Left ventricle myocardium inferior (tissue), 1 donor: Measurements from ENCODE around the gene PRKCZ. TPM values are rescaled to one million over a fixed set of nuclear protein-coding genes. Genes with fewer than 3 reads are reported as not detected.

ENCODE experiments used
- DNase-seq: peaks from one replicate; pipeline ENCODE4 v3.0.0-alpha.2; 2020
- H3K27ac ChIP-seq: fragments of 200-600 bp; replicated peaks from 2 replicates; pipeline ENCODE4 v1.8.0; 2021
- H3K27me3 ChIP-seq: fragments of 200-600 bp; 2 replicates; pipeline ENCODE4 v1.8.0; 2021; ENCODE audit warnings: low read depth
- H3K36me3 ChIP-seq: fragments of 200-600 bp; 2 replicates; pipeline ENCODE4 v1.8.0; 2021
- H3K4me1 ChIP-seq: fragments of 200-600 bp; 2 replicates; pipeline ENCODE4 v1.8.0; 2021
- H3K4me3 ChIP-seq: fragments of 200-600 bp; 2 replicates; pipeline ENCODE4 v1.8.0; 2021; ENCODE audit warnings: mild to moderate bottlenecking, moderate library complexity
- H3K9me3 ChIP-seq: fragments of 200-600 bp; replicated peaks from 2 replicates; pipeline ENCODE4 v1.8.0; 2021
- CTCF ChIP-seq: fragments of 200-600 bp; IDR thresholded peaks from 2 replicates; pipeline ENCODE4 v1.8.0; 2021; ENCODE audit warnings: antibody characterized with exemption, mild to moderate bottlenecking, borderline replicate concordance
- intact Hi-C: fragments of 100-400 bp; cut with micrococcal nuclease; formaldehyde crosslinking; loops from one replicate; pipeline ENCODE4 v1.11.0; 2022
- total RNA-seq: library from RNA; stranded (reverse); fragmentation: NEBNext Ultra II Directional; extraction: Animal tissue kit (Norgen Biotek cat#: 25700); gene quantifications from one replicate; pipeline ENCODE4 v1.2.1, GENCODE V29; 2021
- donor health status: DM: no; HTN: yes; CAD: no; lungs with severe emphysema.

The PRKCZ gene
- total RNA-seq, 1 donor from 2014 or later: 19.1 TPM

GRCh38 chr1:2228694-2229036 lies 178.5 kb downstream of the PRKCZ start:
- H3K4me1 ChIP-seq: peaks cover 60% of the 10 kb centered on the region
- peak overlapping the region; percentile 78 for H3K4me3 ChIP-seq
- intact Hi-C loops: no loop called here

DNA sequence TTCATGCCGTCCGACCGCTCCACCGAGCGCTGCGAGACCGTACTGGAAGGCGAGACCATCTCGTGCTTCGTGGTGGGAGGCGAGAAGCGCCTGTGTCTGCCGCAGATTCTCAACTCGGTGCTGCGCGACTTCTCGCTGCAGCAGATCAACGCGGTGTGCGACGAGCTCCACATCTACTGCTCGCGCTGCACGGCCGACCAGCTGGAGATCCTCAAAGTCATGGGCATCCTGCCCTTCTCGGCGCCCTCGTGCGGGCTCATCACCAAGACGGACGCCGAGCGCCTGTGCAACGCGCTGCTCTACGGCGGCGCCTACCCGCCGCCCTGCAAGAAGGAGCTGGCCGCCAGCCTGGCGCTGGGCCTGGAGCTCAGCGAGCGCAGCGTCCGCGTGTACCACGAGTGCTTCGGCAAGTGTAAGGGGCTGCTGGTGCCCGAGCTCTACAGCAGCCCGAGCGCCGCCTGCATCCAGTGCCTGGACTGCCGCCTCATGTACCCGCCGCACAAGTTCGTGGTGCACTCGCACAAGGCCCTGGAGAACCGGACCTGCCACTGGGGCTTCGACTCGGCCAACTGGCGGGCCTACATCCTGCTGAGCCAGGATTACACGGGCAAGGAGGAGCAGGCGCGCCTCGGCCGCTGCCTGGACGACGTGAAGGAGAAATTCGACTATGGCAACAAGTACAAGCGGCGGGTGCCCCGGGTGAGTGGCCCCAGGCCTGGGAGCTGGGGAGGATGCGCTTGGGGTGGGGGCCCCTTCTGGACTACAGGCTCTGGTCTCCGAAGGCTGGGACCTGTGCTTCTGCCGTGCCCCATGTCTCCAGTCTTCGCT lies 179.0 kb downstream of the PRKCZ start:
- intact Hi-C loops: no loop called here
- no peaks in the 10 kb centered on the region for H3K9me3 ChIP-seq
- H3K4me1 ChIP-seq: peaks cover 65% of the 10 kb centered on the region
- H3K4me3 ChIP-seq: peak overlapping the region; percentile 78
- peak overlapping the region; percentile 89 for H3K27ac ChIP-seq
- H3K27me3 ChIP-seq: no peaks in the 10 kb centered on the region
- peak; percentile 78 for DNase-seq
- TF ChIP-seq CTCF: peak; percentile 22
- no peaks in the 10 kb centered on the region for H3K36me3 ChIP-seq

More at GRCh38 chr1:2228694-2229036, 178.5 kb downstream of the PRKCZ start:
- Histone ChIP-seq H3K36me3 (no peaks in the 10 kb centered on the region), H3K9me3 (no peaks in the 10 kb centered on the region), H3K27ac (peak overlapping the region; percentile 89), H3K27me3 (no peaks in the 10 kb centered on the region)
- DNase-seq: no peak
- TF ChIP-seq CTCF: no peak

DNA sequence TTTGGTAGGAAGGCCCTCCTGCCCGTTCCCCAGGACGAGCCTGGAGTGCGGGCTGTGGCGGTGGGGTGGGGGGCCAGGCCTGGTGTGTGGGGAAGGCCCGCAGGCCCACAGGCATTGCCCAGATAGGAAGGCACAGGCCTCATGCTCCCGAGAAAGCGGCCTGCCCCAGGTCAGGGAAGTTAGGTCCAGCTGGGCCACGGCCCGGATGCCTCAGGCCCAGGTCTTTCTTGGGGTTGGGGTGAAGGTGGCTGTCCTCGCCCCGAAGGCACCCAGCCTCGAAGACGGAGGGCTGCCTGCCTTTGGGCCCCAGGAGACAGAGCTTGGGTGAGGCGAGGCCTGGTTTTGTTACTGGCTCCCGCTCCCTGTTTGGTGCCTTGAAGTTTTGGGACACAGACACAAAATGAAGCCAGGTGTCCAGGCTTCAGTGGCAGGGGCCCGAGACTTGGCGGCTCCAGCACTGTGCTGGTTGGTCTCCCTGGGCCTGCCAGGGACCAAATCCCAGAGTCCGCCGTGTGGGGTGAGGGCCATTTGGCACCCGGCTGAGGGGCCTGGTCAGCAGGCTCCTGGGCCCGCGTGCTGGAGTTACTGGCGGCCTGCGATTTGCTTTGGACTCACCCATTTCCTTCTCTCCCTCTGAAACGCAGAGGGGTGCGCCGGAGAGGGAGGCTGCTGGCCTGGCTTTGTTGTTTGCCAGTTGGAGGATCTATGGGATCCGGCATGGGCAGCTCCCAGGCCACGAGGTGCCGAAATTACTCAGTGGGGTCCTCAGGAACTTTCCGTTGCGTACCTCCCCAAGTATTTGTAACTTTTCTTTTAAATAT lies 179.9 kb downstream of the PRKCZ start:
- peak; percentile 50 for DNase-seq
- Histone ChIP-seq H3K27ac (peak overlapping the region; percentile 89), H3K36me3 (no peaks in the 10 kb centered on the region)

GRCh38 chr1:2230781-2231531 lies 180.7 kb downstream of the PRKCZ start:
- peaks cover 82% of the 10 kb centered on the region for H3K4me1 ChIP-seq
- TF ChIP-seq CTCF: no peak
- no peak for DNase-seq
- intact Hi-C loops: loop anchor here (10.0 kb wide), 1 partner anchor 64 kb away; no protein-coding TSS in a partner anchor
- H3K27me3 ChIP-seq: no peaks in the 10 kb centered on the region
- no peaks in the 10 kb centered on the region for H3K9me3 ChIP-seq
- peak overlapping the region; percentile 78 for H3K4me3 ChIP-seq
- H3K36me3 ChIP-seq: no peaks in the 10 kb centered on the region
- H3K27ac ChIP-seq: peak overlapping the region; percentile 89

More for the DNA sequence above, 179.9 kb downstream of the PRKCZ start:
- H3K4me1 ChIP-seq: peaks cover 74% of the 10 kb centered on the region
- no peak for TF ChIP-seq CTCF
- H3K9me3 ChIP-seq: no peaks in the 10 kb centered on the region
- H3K4me3 ChIP-seq: peak overlapping the region; percentile 78
- H3K27me3 ChIP-seq: no peaks in the 10 kb centered on the region
- intact Hi-C loops: loop anchor here (10.0 kb wide), 1 partner anchor 65 kb away; no protein-coding TSS in a partner anchor
